Suprapubic skin (tissue), 4 donors: ENCODE data around the gene PGLYRP4. TPM values are rescaled to one million over a fixed set of nuclear protein-coding genes. Genes with fewer than 3 reads are reported as not detected.
A peak's percentile ranks its signal among the peaks of the same experiment; 100 is the strongest.

Source experiments
- DNase-seq, 2 donors: peaks; one replicate each; pipeline ENCODE4 v3.0.0-alpha.2; 2019; ENCODE audit warnings: low spot score in 2 of 2
- H3K27ac ChIP-seq: fragments of 200-600 bp; sonication (generic); one replicate; pipeline ENCODE4 v1.5.1; 2019
- H3K27me3 ChIP-seq: fragments of 200-600 bp; sonication (generic); one replicate; pipeline ENCODE4 v1.5.1; 2019
- H3K36me3 ChIP-seq: fragments of 200-600 bp; sonication (generic); one replicate; pipeline ENCODE4 v1.5.1; 2019
- H3K4me1 ChIP-seq: fragments of 200-600 bp; sonication (generic); one replicate; pipeline ENCODE4 v1.5.1; 2019
- H3K4me3 ChIP-seq: fragments of 200-600 bp; sonication (generic); one replicate; pipeline ENCODE4 v1.5.1; 2019; ENCODE audit warnings: mild to moderate bottlenecking
- H3K9me3 ChIP-seq: fragments of 200-600 bp; sonication (generic); one replicate; pipeline ENCODE4 v1.5.1; 2019
- EP300 ChIP-seq: sonication (generic); formaldehyde crosslinking; IDR thresholded peaks from one replicate; pipeline ENCODE4 v1.6.1; 2017; ENCODE audit warnings: antibody characterized with exemption
- POLR2A ChIP-seq, 2 donors: fragments of 450-650 bp; IDR thresholded peaks; one replicate each; pipeline ENCODE4 v1.6.1; 2017; ENCODE audit warnings: antibody characterized with exemption in 2 of 2, mild to moderate bottlenecking in 2 of 2, moderate library complexity in 2 of 2
- POLR2AphosphoS5 ChIP-seq, 3 donors: sonication (generic); formaldehyde crosslinking; IDR thresholded peaks; one replicate each; pipeline ENCODE4 v1.6.1; 2017; ENCODE audit warnings: antibody characterized with exemption in 3 of 3
- WGBS: methylation state at CpG from one replicate; pipeline ENCODE4 v1.1.5; 2018; 5-methylcytosine and 5-hydroxymethylcytosine counted together
- total RNA-seq, 4 donors: library from RNA; depleted of rRNA; stranded (reverse); fragments of >200 nt; gene quantifications; one replicate each; pipeline ENCODE4 v1.1.0, GENCODE V29; 2016
- TF ChIP-seq, protein P1 (sequence below), 2 donors: fragments of 200-600 bp in 1 of 2; fragments of 450-650 bp in 1 of 2; sonication (generic) in 1 of 2; IDR thresholded peaks; one replicate each; pipeline ENCODE4 v1.5.1; 2016 to 2019; ENCODE audit warnings: antibody characterized with exemption in 2 of 2, mild to moderate bottlenecking in 1 of 2, moderate library complexity in 1 of 2

Gene PGLYRP4
- total RNA-seq, 4 donors from 2014 or later: 13.0 to 35.0 (median 21.2) TPM

DNA sequence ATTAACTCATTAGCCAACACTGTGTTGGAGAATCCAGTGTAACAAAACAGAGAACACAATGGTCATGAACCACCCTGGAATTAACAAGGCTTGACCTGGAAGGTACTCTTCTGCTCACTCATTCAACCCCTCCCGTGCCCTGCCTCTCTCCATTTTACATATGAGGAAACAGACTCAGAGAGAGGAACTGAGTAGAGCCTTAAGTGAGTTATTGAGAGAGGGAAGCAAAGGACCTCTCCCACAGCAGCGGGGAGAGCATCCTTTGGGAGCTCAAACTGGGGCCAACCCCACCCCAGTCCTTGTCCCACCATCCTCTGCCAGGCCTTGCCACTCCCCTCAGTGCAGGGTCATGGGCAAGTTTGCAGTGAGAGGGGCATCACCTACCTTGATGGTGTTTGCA is 25.4 kb upstream of the PGLYRP4 start:
- peak; percentile 28 to 40 for DNase-seq
- no peak overlapping the region for H3K27ac ChIP-seq
- no peak overlapping the region for H3K4me3 ChIP-seq
- no peaks in the 10 kb centered on the region for H3K9me3 ChIP-seq
- WGBS: 68% methylated on average over 2 of the region's 2 CpGs
- H3K27me3 ChIP-seq: no peaks in the 10 kb centered on the region
- H3K4me1 ChIP-seq: peaks cover 12% of the 10 kb centered on the region
- TF ChIP-seq POLR2A (IDR thresholded peaks at IDR 0.05) (no peak), EP300 (no peak), POLR2AphosphoS5 (IDR thresholded peaks at IDR 0.05) (no peak)
- no peaks in the 10 kb centered on the region for H3K36me3 ChIP-seq

DNA sequence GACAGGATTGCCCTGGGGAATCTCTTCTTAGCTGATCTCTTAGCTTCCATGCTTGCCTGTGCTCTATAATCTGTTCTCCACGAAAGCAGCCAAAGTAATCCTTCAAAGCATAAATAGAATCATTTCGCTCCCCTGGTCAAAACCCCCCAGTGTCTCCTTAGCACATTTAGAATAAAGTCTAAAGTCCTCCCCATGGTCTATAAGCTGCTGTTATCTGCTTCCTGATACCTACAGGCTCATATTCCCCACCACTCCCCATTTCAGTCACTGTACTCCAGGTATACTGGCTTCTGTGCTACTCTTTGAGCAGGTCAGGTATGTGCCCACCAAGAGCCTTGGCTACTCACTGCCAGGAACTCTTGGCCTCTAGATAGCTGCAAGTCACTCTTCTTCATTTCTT is 23.9 kb upstream of the PGLYRP4 start:
- DNase-seq: no peak
- Histone ChIP-seq H3K4me1 (peaks cover 12% of the 10 kb centered on the region), H3K27ac (no peak overlapping the region), H3K36me3 (no peaks in the 10 kb centered on the region), H3K4me3 (no peak overlapping the region), H3K9me3 (no peaks in the 10 kb centered on the region), H3K27me3 (no peaks in the 10 kb centered on the region)
- TF ChIP-seq EP300 (no peak), POLR2A (IDR thresholded peaks at IDR 0.05) (no peak), POLR2AphosphoS5 (IDR thresholded peaks at IDR 0.05) (no peak)
- TF ChIP-seq, protein P1, sequence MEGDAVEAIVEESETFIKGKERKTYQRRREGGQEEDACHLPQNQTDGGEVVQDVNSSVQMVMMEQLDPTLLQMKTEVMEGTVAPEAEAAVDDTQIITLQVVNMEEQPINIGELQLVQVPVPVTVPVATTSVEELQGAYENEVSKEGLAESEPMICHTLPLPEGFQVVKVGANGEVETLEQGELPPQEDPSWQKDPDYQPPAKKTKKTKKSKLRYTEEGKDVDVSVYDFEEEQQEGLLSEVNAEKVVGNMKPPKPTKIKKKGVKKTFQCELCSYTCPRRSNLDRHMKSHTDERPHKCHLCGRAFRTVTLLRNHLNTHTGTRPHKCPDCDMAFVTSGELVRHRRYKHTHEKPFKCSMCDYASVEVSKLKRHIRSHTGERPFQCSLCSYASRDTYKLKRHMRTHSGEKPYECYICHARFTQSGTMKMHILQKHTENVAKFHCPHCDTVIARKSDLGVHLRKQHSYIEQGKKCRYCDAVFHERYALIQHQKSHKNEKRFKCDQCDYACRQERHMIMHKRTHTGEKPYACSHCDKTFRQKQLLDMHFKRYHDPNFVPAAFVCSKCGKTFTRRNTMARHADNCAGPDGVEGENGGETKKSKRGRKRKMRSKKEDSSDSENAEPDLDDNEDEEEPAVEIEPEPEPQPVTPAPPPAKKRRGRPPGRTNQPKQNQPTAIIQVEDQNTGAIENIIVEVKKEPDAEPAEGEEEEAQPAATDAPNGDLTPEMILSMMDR (IDR thresholded peaks at IDR 0.05): no peak
- 91% methylated on average over 2 of the region's 2 CpGs for WGBS

DNA sequence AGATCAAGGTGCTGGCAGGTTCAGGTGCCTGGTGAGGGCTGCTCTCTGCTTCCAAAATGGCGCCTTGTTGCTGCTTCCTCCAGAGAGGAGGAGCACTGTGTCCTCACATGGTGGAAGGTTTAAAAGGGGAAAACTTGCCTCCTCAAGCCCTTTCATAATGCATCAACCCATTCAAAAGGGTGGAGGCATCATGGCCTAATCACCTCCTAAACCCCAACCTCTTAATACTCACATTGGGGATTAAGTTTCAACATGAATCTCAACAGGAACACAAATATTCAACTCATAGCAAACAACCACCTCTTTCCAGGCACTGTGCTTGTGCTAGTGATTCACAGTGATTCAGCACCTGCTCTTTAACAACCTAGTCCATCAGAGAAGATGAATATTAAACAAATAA is 22.6 kb upstream of the PGLYRP4 start:
- WGBS: 92% methylated on average over 1 of the region's 1 CpG
- peaks cover 10% of the 10 kb centered on the region for H3K4me1 ChIP-seq
- no peak overlapping the region for H3K4me3 ChIP-seq
- no peak for DNase-seq
- no peak for TF ChIP-seq POLR2AphosphoS5 (IDR thresholded peaks at IDR 0.05)
- TF ChIP-seq POLR2A (IDR thresholded peaks at IDR 0.05): no peak
- no peak for TF ChIP-seq EP300
- TF ChIP-seq, protein P1 (IDR thresholded peaks at IDR 0.05): no peak
- no peaks in the 10 kb centered on the region for H3K9me3 ChIP-seq
- H3K27me3 ChIP-seq: no peaks in the 10 kb centered on the region
- no peak overlapping the region for H3K27ac ChIP-seq
- H3K36me3 ChIP-seq: no peaks in the 10 kb centered on the region

DNA sequence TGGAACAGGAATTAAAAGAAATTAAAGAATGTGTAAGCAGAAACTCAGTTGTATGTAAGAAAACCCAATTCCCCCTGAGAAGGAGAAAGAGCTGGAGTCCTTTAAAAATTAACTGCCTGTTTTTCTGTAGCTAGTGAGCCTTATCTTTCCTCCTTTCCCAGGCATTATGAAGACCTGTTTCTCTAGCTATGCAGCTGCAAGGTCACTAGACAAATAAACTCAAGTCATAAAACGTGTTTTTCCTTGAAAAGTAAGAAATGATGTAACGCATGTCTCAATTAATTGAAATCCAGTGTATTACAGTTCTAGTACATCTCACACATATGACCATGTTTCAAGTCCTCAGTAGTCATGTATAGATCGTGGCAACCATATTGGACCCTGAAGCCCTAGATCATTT is 21.5 kb upstream of the PGLYRP4 start:
- Histone ChIP-seq H3K36me3 (no peaks in the 10 kb centered on the region), H3K27me3 (no peaks in the 10 kb centered on the region), H3K9me3 (no peaks in the 10 kb centered on the region), H3K27ac (no peak overlapping the region), H3K4me1 (peaks cover 8% of the 10 kb centered on the region), H3K4me3 (no peak overlapping the region)
- 90% methylated on average over 3 of the region's 3 CpGs for WGBS
- DNase-seq: no peak
- TF ChIP-seq, protein P1 (IDR thresholded peaks at IDR 0.05): no peak
- TF ChIP-seq POLR2AphosphoS5 (IDR thresholded peaks at IDR 0.05) (no peak), POLR2A (IDR thresholded peaks at IDR 0.05) (no peak), EP300 (no peak)

DNA sequence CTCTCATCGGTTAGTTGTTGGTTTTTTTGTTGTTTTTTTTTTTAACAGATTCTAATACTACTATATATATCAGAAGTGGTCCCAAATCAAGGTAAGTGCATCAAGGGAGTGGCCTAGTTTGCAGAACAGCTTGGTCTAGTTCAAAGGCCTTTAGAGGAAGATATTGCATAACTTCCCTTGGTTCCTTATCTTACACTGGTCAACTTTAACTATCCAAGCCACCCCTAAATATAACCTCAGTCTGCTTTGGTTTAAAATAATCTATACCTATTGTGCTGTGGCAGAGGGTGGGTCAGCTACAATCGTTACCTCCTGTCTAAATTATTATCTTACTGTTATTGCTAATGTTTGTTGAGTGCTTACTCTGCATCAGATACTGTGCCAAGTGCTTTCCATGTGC is 19.9 kb upstream of the PGLYRP4 start:
- Histone ChIP-seq H3K4me1 (peaks cover 25% of the 10 kb centered on the region), H3K27me3 (no peaks in the 10 kb centered on the region), H3K4me3 (no peak overlapping the region), H3K9me3 (no peaks in the 10 kb centered on the region), H3K27ac (no peak overlapping the region), H3K36me3 (no peaks in the 10 kb centered on the region)
- DNase-seq: no peak
- WGBS: 79% methylated on average over 2 of the region's 2 CpGs
- TF ChIP-seq POLR2A (IDR thresholded peaks at IDR 0.05) (no peak), POLR2AphosphoS5 (IDR thresholded peaks at IDR 0.05) (no peak), EP300 (no peak)
- TF ChIP-seq, protein P1 (IDR thresholded peaks at IDR 0.05): no peak

DNA sequence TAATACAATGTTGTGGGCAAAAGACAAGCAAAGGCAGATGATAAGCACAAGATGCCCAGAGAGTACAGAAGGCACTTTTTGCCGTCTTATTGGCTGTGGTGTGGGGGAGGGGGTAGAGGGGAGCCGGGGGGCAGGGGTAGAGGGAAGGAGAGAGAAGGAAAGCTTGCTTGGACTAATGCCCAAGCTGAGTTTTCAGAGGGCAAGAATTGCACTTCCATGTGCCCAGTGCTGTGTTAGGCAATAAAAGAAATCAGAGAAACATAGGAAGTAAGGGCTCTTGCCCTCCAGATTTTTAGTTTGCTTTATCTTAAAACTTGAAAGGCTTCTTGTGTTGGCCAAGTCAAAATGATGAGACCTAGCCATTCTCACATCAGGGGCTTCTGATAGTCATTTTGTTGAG is 18.4 kb upstream of the PGLYRP4 start:
- H3K9me3 ChIP-seq: no peaks in the 10 kb centered on the region
- peaks cover 32% of the 10 kb centered on the region for H3K4me1 ChIP-seq
- TF ChIP-seq POLR2AphosphoS5 (IDR thresholded peaks at IDR 0.05): no peak
- no peak for TF ChIP-seq POLR2A (IDR thresholded peaks at IDR 0.05)
- TF ChIP-seq, protein P1 (IDR thresholded peaks at IDR 0.05): no peak
- no peak for TF ChIP-seq EP300
- no peak for DNase-seq
- no peaks in the 10 kb centered on the region for H3K36me3 ChIP-seq
- no peak overlapping the region for H3K4me3 ChIP-seq
- H3K27me3 ChIP-seq: no peaks in the 10 kb centered on the region
- no peak overlapping the region for H3K27ac ChIP-seq
- 75% methylated on average over 2 of the region's 2 CpGs for WGBS
